Measurements from ENCODE around the gene DDX42.

- TF ChIP-seq CTCF (IDR thresholded peaks at IDR 0.05) (no peak), POLR2A (IDR thresholded peaks at IDR 0.05) (no peak), POLR2AphosphoS5 (IDR thresholded peaks at IDR 0.05; ENCODE audit: insufficient read depth in 1 of 2, low read depth in 1 of 2) (no peak)
Observed at GRCh38 chr17:63827801-63828221, 53.8 kb downstream of the DDX42 start.

Data from vagina (tissue), 2 donors.